ENCODE results near the gene ARHGAP26. TPM values are rescaled to one million over a fixed set of nuclear protein-coding genes. Genes with fewer than 3 reads are reported as not detected.
A peak's percentile ranks its signal among the peaks of the same experiment; 100 is the strongest.

The ARHGAP26 gene
- total RNA-seq, 1 donor = 1.7 TPM

- TF ChIP-seq, protein P1, sequence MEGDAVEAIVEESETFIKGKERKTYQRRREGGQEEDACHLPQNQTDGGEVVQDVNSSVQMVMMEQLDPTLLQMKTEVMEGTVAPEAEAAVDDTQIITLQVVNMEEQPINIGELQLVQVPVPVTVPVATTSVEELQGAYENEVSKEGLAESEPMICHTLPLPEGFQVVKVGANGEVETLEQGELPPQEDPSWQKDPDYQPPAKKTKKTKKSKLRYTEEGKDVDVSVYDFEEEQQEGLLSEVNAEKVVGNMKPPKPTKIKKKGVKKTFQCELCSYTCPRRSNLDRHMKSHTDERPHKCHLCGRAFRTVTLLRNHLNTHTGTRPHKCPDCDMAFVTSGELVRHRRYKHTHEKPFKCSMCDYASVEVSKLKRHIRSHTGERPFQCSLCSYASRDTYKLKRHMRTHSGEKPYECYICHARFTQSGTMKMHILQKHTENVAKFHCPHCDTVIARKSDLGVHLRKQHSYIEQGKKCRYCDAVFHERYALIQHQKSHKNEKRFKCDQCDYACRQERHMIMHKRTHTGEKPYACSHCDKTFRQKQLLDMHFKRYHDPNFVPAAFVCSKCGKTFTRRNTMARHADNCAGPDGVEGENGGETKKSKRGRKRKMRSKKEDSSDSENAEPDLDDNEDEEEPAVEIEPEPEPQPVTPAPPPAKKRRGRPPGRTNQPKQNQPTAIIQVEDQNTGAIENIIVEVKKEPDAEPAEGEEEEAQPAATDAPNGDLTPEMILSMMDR (IDR thresholded peaks at IDR 0.05; ENCODE audit: insufficient read depth, low read depth, low read length) = no peak
- peak; percentile 90 for DNase-seq (ENCODE audit: low read depth)
- no peak overlapping the region for H3K4me3 ChIP-seq (ENCODE audit: low read depth, low read length)
These were observed 383.3 kb downstream of the ARHGAP26 start for GRCh38 chr5:143153332-143154119.

DNA sequence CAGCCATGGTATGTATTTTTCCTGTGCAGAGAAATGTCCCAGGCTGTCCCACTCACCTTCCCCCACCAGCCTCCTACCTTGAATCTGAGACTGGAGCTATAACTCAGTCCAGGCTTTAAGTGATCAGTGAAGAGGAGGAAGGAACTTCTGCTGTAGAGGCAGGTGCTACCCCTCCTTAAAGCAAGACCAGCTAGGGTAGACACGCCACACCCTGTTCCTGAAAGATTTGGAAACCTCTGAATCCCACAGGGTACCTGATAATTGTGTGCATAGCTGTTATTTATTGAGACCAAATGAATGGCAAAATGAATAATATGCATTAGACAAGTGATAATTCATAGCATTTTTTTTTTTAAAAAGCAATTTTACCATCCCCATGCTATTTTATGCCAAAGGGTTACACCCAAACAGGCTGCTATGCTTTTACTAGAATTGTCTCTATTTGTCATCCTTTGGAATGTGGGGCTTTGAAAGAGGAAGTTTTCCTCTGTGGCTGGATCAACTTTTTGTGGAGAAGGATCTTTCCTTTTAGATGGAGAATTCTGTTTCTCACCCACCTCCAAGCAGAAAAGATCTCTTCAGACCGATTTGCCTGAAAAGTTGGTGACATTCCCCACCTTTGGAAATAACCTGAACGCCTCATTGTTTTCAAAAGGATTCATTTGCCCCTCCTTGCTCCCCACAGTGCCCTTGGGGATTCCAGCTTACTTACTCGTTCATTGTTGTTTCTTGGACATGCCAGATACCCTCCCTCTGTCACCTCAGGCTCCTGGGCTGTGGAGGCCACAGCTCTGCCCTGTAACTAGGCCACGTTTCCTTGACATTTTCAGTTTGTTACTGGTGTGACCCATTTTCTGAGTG lies 384.6 kb downstream of the ARHGAP26 start:
- H3K4me3 ChIP-seq (ENCODE audit: low read depth, low read length) = no peak overlapping the region
- DNase-seq (ENCODE audit: low read depth) = no peak
- TF ChIP-seq, protein P1 (IDR thresholded peaks at IDR 0.05; ENCODE audit: insufficient read depth, low read depth, low read length) = no peak

- no peak for DNase-seq (ENCODE audit: low read depth)
- no peak overlapping the region for H3K4me3 ChIP-seq (ENCODE audit: low read depth, low read length)
- TF ChIP-seq, protein P1 (IDR thresholded peaks at IDR 0.05; ENCODE audit: insufficient read depth, low read depth, low read length) = no peak
These were observed 385.3 kb downstream of the ARHGAP26 start for GRCh38 chr5:143155455-143155854.

DNA sequence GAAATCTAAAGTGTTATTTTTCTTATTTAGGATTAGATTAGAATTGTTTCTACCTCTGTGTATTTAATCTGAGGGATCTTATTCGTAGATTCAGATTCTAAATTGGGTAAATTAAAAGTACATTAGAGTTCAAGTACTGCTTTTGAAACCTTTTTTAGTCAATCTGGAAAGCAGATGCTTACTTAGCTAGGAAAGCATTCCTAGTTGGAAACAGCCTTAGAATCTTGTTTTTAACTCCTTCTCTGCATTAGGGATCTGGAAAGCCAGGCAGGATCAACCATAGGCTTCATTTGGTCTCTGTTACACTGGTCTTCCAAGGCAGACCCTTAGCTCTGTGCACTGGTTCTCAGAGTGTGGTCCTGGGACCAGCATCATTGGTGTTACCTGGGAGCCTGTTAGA lies 385.9 kb downstream of the ARHGAP26 start:
- no peak for DNase-seq (ENCODE audit: low read depth)
- no peak overlapping the region for H3K4me3 ChIP-seq (ENCODE audit: low read depth, low read length)
- TF ChIP-seq, protein P1 (IDR thresholded peaks at IDR 0.05; ENCODE audit: insufficient read depth, low read depth, low read length) = no peak

GRCh38 chr5:143156572-143156971 lies 386.4 kb downstream of the ARHGAP26 start:
- TF ChIP-seq, protein P1 (IDR thresholded peaks at IDR 0.05; ENCODE audit: insufficient read depth, low read depth, low read length) = no peak
- no peak overlapping the region for H3K4me3 ChIP-seq (ENCODE audit: low read depth, low read length)
- DNase-seq (ENCODE audit: low read depth) = no peak

DNA sequence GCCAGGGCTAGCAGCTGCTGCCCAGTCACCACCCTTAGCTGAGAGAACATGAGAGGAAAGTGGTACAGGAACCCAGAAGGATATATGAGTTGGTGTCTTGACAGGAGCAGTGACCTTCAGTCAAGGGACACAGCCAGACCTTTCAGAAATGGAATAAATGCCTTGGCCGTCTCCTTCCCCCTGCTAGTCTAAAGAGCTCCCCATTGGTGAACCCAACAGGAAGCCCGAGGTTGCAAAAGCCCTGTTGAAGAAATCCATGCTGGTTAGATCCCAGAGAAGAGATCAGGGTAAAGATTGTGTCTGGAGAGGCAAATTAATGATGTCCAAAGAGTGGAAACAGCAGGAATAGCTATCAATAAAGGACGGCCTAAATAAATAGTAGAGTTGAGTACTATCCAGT lies 388.9 kb downstream of the ARHGAP26 start:
- DNase-seq (ENCODE audit: low read depth) = no peak
- H3K4me3 ChIP-seq (ENCODE audit: low read depth, low read length) = no peak overlapping the region
- TF ChIP-seq, protein P1 (IDR thresholded peaks at IDR 0.05; ENCODE audit: insufficient read depth, low read depth, low read length) = no peak
